Glutamatergic neuron (in vitro differentiated cells): ENCODE data around the gene MAGI1. TPM values are rescaled to one million over a fixed set of nuclear protein-coding genes. Genes with fewer than 3 reads are reported as not detected.

Source experiments
- DNase-seq: peaks from one replicate; pipeline ENCODE4 v3.0.0; 2022
- H3K27ac Mint-ChIP-seq: one replicate; pipeline ENCODE4 v1.8.0; 2020; ENCODE audit warnings: mild to moderate bottlenecking, mixed read lengths, inconsistent platforms; ENCODE audit not compliant: unreplicated experiment
- H3K27me3 Mint-ChIP-seq: one replicate; pipeline ENCODE4 v1.8.0; 2020; ENCODE audit warnings: mild to moderate bottlenecking, moderate library complexity, mixed read lengths, inconsistent platforms; ENCODE audit not compliant: unreplicated experiment
- H3K36me3 Mint-ChIP-seq: one replicate; pipeline ENCODE4 v1.8.0; 2020; ENCODE audit warnings: mild to moderate bottlenecking, mixed read lengths, inconsistent platforms; ENCODE audit not compliant: unreplicated experiment
- H3K4me1 Mint-ChIP-seq: one replicate; pipeline ENCODE4 v1.8.0; 2020; ENCODE audit warnings: mild to moderate bottlenecking, low read depth, mixed read lengths, inconsistent platforms; ENCODE audit not compliant: unreplicated experiment
- H3K4me3 Mint-ChIP-seq: one replicate; pipeline ENCODE4 v1.8.0; 2020; ENCODE audit warnings: mild to moderate bottlenecking, mixed read lengths, inconsistent platforms; ENCODE audit not compliant: unreplicated experiment
- H3K9me3 Mint-ChIP-seq: one replicate; pipeline ENCODE4 v1.8.0; 2020; ENCODE audit warnings: mild to moderate bottlenecking, moderate library complexity, mixed read lengths, inconsistent platforms; ENCODE audit not compliant: unreplicated experiment
- total RNA-seq: library from RNA; stranded (reverse); fragmentation: NEBNext Ultra II Directional; extraction: Animal tissue kit (Norgen Biotek cat#: 25700); gene quantifications from one replicate; pipeline ENCODE4 v1.2.1, GENCODE V29; 2021; ENCODE audit not compliant: unreplicated experiment
- TF ChIP-seq, protein P1 (sequence below): fragments of 200-600 bp; sonication (generic); IDR thresholded peaks from one replicate; pipeline ENCODE4 v1.5.0; 2021; ENCODE audit not compliant: partially characterized antibody, unreplicated experiment

The MAGI1 gene
- total RNA-seq, 1 donor from 2014 or later = 46.5 TPM

DNA sequence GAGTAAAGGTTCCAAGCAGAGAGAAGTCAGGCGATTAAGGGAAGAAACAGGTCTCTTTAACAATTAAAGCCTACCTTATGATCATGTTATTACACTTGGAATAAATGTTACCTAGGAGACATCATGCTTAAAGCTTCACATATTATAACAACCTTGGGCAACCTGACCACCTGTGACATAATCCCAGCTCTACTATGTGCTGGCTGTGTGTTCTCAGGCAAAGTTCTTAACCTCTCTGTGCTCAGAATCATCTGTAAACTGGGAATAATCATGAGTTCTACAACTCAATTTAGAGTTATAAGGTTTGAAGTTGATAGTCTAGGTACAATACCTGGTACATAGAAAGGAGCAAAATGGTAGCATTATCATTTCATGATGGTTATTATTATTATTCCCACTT is 159.3 kb downstream of the MAGI1 start:
- Mint-ChIP-seq H3K9me3 (no peaks in the 10 kb centered on the region), H3K27me3 (no peaks in the 10 kb centered on the region), H3K4me1 (no peaks in the 10 kb centered on the region), H3K27ac (no peak overlapping the region), H3K36me3 (no peaks in the 10 kb centered on the region), H3K4me3 (no peak overlapping the region)
- no peak for DNase-seq
- TF ChIP-seq, protein P1, sequence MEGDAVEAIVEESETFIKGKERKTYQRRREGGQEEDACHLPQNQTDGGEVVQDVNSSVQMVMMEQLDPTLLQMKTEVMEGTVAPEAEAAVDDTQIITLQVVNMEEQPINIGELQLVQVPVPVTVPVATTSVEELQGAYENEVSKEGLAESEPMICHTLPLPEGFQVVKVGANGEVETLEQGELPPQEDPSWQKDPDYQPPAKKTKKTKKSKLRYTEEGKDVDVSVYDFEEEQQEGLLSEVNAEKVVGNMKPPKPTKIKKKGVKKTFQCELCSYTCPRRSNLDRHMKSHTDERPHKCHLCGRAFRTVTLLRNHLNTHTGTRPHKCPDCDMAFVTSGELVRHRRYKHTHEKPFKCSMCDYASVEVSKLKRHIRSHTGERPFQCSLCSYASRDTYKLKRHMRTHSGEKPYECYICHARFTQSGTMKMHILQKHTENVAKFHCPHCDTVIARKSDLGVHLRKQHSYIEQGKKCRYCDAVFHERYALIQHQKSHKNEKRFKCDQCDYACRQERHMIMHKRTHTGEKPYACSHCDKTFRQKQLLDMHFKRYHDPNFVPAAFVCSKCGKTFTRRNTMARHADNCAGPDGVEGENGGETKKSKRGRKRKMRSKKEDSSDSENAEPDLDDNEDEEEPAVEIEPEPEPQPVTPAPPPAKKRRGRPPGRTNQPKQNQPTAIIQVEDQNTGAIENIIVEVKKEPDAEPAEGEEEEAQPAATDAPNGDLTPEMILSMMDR = no peak

- Mint-ChIP-seq H3K36me3 (no peaks in the 10 kb centered on the region), H3K27ac (no peak overlapping the region), H3K4me1 (no peaks in the 10 kb centered on the region), H3K4me3 (no peak overlapping the region), H3K27me3 (no peaks in the 10 kb centered on the region), H3K9me3 (no peaks in the 10 kb centered on the region)
- TF ChIP-seq, protein P1 = no peak
- no peak for DNase-seq
Measured at GRCh38 chr3:65878831-65879230, 159.9 kb downstream of the MAGI1 start.

DNA sequence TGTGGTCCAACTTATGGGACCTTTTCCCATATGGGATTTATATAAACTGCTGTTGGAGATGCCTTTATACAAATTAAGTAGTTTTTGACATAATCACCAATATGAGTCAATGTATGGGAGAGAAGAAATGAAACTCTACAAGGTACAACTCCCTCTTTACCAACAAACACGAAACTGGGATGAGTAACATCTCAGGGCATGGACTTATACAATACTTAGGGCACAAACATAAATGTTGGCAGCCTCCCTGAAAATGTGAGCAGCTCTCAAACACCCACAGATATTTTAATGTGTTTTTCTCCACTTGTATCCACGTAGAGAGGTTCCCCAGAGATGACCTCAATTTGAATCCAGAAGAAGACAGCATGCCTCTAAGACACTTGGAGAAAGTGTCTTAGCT is 161.6 kb downstream of the MAGI1 start:
- DNase-seq = no peak
- no peaks in the 10 kb centered on the region for H3K4me1 Mint-ChIP-seq
- no peaks in the 10 kb centered on the region for H3K27me3 Mint-ChIP-seq
- no peak overlapping the region for H3K4me3 Mint-ChIP-seq
- H3K27ac Mint-ChIP-seq = no peak overlapping the region
- no peaks in the 10 kb centered on the region for H3K9me3 Mint-ChIP-seq
- H3K36me3 Mint-ChIP-seq = no peaks in the 10 kb centered on the region
- TF ChIP-seq, protein P1 = no peak

DNA sequence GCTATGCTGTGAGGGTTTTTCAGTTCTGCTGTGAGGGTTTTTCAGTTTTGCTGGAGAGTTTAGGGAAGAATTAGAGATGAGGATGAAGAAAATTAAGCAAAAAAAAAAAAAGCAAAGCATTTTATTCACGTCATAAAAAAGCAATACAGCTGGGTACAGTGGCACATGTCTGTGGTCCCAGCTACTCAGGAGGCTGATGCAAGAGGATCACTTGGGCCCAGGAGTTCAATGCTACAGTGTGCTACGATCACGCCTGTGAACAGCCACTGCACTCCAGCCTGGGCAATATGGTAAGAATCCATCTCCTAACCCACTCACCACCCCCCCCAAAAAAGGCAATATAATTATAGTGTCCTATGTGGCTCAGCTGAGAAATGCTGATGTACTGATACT is 162.7 kb downstream of the MAGI1 start:
- Mint-ChIP-seq H3K4me3 (no peak overlapping the region), H3K27ac (no peak overlapping the region), H3K27me3 (no peaks in the 10 kb centered on the region), H3K36me3 (no peaks in the 10 kb centered on the region), H3K4me1 (peaks cover 5% of the 10 kb centered on the region), H3K9me3 (no peaks in the 10 kb centered on the region)
- DNase-seq = no peak
- TF ChIP-seq, protein P1 = no peak

DNA sequence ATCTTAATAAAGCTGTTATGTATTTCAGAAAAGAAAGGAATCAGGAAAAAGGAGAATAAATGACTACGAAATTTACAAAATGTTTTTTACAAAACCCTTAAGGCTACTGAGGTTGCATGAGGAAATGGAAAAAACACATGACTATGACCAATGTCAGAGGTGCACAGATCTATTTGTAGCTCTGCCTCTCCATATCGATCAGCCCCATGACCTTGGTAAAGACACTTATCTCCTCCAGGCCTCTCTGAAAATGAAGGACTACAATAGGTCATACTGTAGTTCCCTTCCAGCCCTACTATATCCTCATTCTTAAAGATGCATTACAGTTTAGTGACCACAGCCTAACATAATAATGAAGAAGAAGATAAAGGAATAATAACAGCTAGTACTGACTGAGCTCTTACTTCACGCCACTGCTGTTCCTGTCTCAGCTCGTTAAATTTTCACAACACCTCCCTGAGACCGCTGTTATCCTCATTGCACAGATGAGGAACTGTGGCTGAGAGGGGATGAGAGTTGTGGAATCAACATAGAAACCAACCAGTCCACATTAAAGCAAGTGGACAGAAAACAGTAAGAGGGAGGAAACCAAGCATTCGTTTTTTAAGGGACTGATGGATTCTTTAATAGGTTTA is 163.2 kb downstream of the MAGI1 start:
- no peak overlapping the region for H3K27ac Mint-ChIP-seq
- H3K4me3 Mint-ChIP-seq = no peak overlapping the region
- no peaks in the 10 kb centered on the region for H3K36me3 Mint-ChIP-seq
- DNase-seq = no peak
- TF ChIP-seq, protein P1 = no peak
- H3K4me1 Mint-ChIP-seq = peaks cover 5% of the 10 kb centered on the region
- no peaks in the 10 kb centered on the region for H3K9me3 Mint-ChIP-seq
- H3K27me3 Mint-ChIP-seq = no peaks in the 10 kb centered on the region
